ENCODE measurements around the gene SLC50A1.
"Not testable (repeated sequence)": the region's sequence is repeated elsewhere in the genome, so short reads cannot be mapped to it uniquely, and the experiment has no call there.

- TF ChIP-seq CTCF (tag by site-specific recombination; IDR thresholded peaks at IDR 0.05); TRIM28 (IDR thresholded peaks at IDR 0.05; ENCODE audit: borderline replicate concordance, low read length); MEIS1 (CRISPR knock-in tag; IDR thresholded peaks at IDR 0.05; ENCODE audit: borderline replicate concordance); KLF7 (tag by site-specific recombination; IDR thresholded peaks at IDR 0.05; ENCODE audit: borderline replicate concordance); ZBTB17 (tag by site-specific recombination; IDR thresholded peaks at IDR 0.05); ZNF394 (tag by site-specific recombination; IDR thresholded peaks at IDR 0.05; ENCODE audit: borderline replicate concordance); ZNF561 (tag by site-specific recombination; IDR thresholded peaks at IDR 0.05; ENCODE audit: borderline replicate concordance): not testable (repeated sequence)
These were observed 29.0 kb downstream of the SLC50A1 start for GRCh38 chr1:155164625-155165024.

Data from HEK293 (cell line).